ENCODE data around the gene ZSCAN30. TPM values are rescaled to one million over a fixed set of nuclear protein-coding genes. Genes with fewer than 3 reads are reported as not detected.

ZSCAN30 gene
- total and polyA plus RNA-seq, 2 of the 13 experiments (the other 11 are each of a cell fraction or from before 2014, with no cell fraction given) = 7.4 to 7.7 TPM

DNA sequence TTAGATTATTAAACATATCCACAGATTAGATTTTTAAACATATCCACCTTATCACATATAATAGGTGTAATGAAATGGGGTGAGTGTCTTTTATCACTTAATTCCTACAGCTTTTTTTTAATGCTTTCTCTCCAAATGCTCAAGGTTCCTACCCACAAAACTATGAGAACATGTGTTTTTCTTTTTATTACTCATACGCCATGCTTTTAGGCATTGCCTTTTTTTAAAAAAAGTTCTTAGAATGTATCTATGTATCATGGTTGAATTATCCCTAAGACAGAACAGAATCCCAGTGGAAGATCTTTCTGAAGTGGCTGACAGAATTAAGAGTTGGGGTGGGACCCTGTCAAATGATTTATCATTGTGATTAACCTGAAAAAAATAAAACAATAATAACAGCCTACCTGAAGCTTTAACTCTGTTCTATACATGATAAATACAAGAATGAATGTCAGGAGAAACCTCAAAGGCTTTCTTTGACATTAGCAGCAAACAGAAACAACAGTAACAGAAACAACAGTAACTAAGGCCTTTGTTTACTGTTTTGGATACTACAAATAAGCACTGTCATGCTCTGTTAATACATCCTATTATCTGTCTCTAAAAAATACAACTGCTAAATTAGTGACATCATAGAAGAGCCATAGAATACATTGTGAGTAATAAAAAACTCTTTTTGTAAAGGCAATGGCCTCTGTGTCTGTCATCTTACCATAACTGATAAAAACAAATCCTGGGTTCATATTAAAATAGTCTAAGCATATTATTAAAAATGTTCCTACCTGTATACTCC is 53.3 kb downstream of the ZSCAN30 start:
- Histone ChIP-seq H2AFZ (ENCODE audit: low read length) (no peak overlapping the region), H3K27ac (ENCODE audit: extremely low read length, insufficient read depth, low read length) (no peak overlapping the region), H4K20me1 (ENCODE audit: insufficient read depth, low read length) (no peaks in the 10 kb centered on the region), H3K9me3 (ENCODE audit: low read length) (no peaks in the 10 kb centered on the region), H3K79me2 (ENCODE audit: insufficient read depth, low read length) (no peaks in the 10 kb centered on the region), H3K4me3 (replicated peaks in 1 of 3; ENCODE audit: insufficient read depth in 1 of 3, low read depth in 2 of 3, low read length in 3 of 3) (no peak overlapping the region), H3K27me3 (ENCODE audit: control insufficient read depth in 1 of 2, insufficient read depth in 2 of 2, low read length in 2 of 2) (no peaks in the 10 kb centered on the region; a peak in 1 of 5 replicates), H3K4me1 (ENCODE audit: insufficient read depth, low read length) (no peaks in the 10 kb centered on the region), H3K9ac (ENCODE audit: insufficient read depth, low read depth, low read length) (no peak overlapping the region), H3K36me3 (replicated peaks in 1 of 2; ENCODE audit: control insufficient read depth in 1 of 2, insufficient read depth in 2 of 2, low read length in 2 of 2) (no peaks in the 10 kb centered on the region), H3K4me2 (ENCODE audit: low read depth, low read length) (no peak overlapping the region)
- WGBS (ENCODE audit: low lambda C conversion rate) = 90% methylated on average over 1 of the region's 1 CpG
- CTCF ChIA-PET (ENCODE audit: low intra/inter-chr PET ratio, low total read pairs) = no interaction called here
- DNase-seq (ENCODE audit: low spot score) = no peak
- ATAC-seq = no peak
- TF ChIP-seq CREB1 (IDR thresholded peaks at IDR 0.05) = peak; percentile 32; the same call in 1 of the 2 replicates
- TF ChIP-seq CREB1 (CRISPR knock-in tag; IDR thresholded peaks at IDR 0.05) = no peak
- no peak for TF ChIP-seq ZNF512B (CRISPR knock-in tag; IDR thresholded peaks at IDR 0.05; ENCODE audit: borderline replicate concordance)
- TF ChIP-seq ATF7 (IDR thresholded peaks at IDR 0.05) = peak; percentile 43; the same call in 1 of the 2 replicates
- TF ChIP-seq ATF7 (CRISPR knock-in tag; IDR thresholded peaks at IDR 0.05) = no peak
- 0 out of 2 replicates have a peak, but pooled peaks have one; percentile 22 for TF ChIP-seq NFE2L2 (IDR thresholded peaks at IDR 0.05; ENCODE audit: low read length)
- in situ Hi-C loops (cut with HindIII; ENCODE audit: extremely low pct_ligation_motif_present, low pct_unique_long_range_greater_than_20kb) = no loop called here
- POLR2A ChIA-PET = no interaction called here
- BruUV-seq (replicated peaks) = no TSS peak
- intact Hi-C loops (cut with micrococcal nuclease; ENCODE audit: unreplicated experiment) = no loop called here
- no peak for FAIRE-seq

Data from HepG2 (cell line).